Adipocyte (in vitro differentiated cells): Measurements from ENCODE around the gene RSL24D1.
A peak's percentile ranks its signal among the peaks of the same experiment; 100 is the strongest.

ENCODE experiments used
- DNase-seq: peaks from one replicate; pipeline ENCODE4 v3.0.0-alpha.2; 2015; ENCODE audit warnings: low read depth
- H3K27me3 ChIP-seq: replicated peaks from 2 replicates; pipeline ENCODE4 v1.7.0; 2013; ENCODE audit warnings: mild to moderate bottlenecking, low read length, moderate library complexity; ENCODE audit not compliant: control insufficient read depth, insufficient read depth
- H3K36me3 ChIP-seq: 2 replicates; pipeline ENCODE4 v1.7.0; 2013; ENCODE audit warnings: low read length, mild to moderate bottlenecking, moderate library complexity; ENCODE audit not compliant: control insufficient read depth, insufficient read depth, severe bottlenecking
- H3K4me1 ChIP-seq: 2 replicates; pipeline ENCODE4 v1.7.0; 2013; ENCODE audit warnings: mild to moderate bottlenecking, low read length, moderate library complexity; ENCODE audit not compliant: control insufficient read depth, insufficient read depth
- H3K4me3 ChIP-seq: 2 replicates; pipeline ENCODE4 v1.7.0; 2013; ENCODE audit warnings: mild to moderate bottlenecking, low read length, moderate library complexity
- H3K9ac ChIP-seq: 2 replicates; pipeline ENCODE4 v1.7.0; 2013; ENCODE audit warnings: mild to moderate bottlenecking, low read length, moderate library complexity
- H3K9me3 ChIP-seq: 2 replicates; pipeline ENCODE4 v1.7.0; 2013; ENCODE audit warnings: mild to moderate bottlenecking, low read length, moderate library complexity; ENCODE audit not compliant: control insufficient read depth

RSL24D1 gene

GRCh38 chr15:55234104-55234799 lies 37.5 kb upstream of the RSL24D1 start:
- H3K36me3 ChIP-seq: no peaks in the 10 kb centered on the region
- no peak for DNase-seq
- no peaks in the 10 kb centered on the region for H3K27me3 ChIP-seq
- H3K4me3 ChIP-seq: no peak overlapping the region
- no peaks in the 10 kb centered on the region for H3K4me1 ChIP-seq
- no peak overlapping the region for H3K9ac ChIP-seq
- no peaks in the 10 kb centered on the region for H3K9me3 ChIP-seq

- H3K27me3 ChIP-seq: no peaks in the 10 kb centered on the region
- no peak overlapping the region for H3K4me3 ChIP-seq
- DNase-seq: no peak
- peaks cover 3% of the 10 kb centered on the region for H3K36me3 ChIP-seq
- no peaks in the 10 kb centered on the region for H3K4me1 ChIP-seq
- H3K9ac ChIP-seq: no peak overlapping the region
- no peaks in the 10 kb centered on the region for H3K9me3 ChIP-seq
These were observed 34.7 kb upstream of the RSL24D1 start for GRCh38 chr15:55231455-55231854.

- Histone ChIP-seq H3K4me3 (no peak overlapping the region), H3K9ac (no peak overlapping the region), H3K36me3 (peaks cover 3% of the 10 kb centered on the region), H3K9me3 (no peaks in the 10 kb centered on the region), H3K4me1 (no peaks in the 10 kb centered on the region), H3K27me3 (no peaks in the 10 kb centered on the region)
- no peak for DNase-seq
These were observed 34.2 kb upstream of the RSL24D1 start for GRCh38 chr15:55230953-55231352.

- H3K9me3 ChIP-seq: no peaks in the 10 kb centered on the region
- no peak overlapping the region for H3K4me3 ChIP-seq
- H3K9ac ChIP-seq: no peak overlapping the region
- no peaks in the 10 kb centered on the region for H3K27me3 ChIP-seq
- DNase-seq: no peak
- no peaks in the 10 kb centered on the region for H3K4me1 ChIP-seq
- H3K36me3 ChIP-seq: peaks cover 3% of the 10 kb centered on the region
These were observed 33.4 kb upstream of the RSL24D1 start for GRCh38 chr15:55230051-55230670.

- Histone ChIP-seq H3K9me3 (no peaks in the 10 kb centered on the region), H3K36me3 (peaks cover 3% of the 10 kb centered on the region), H3K9ac (no peak overlapping the region), H3K4me1 (peaks cover 6% of the 10 kb centered on the region), H3K4me3 (no peak overlapping the region), H3K27me3 (no peaks in the 10 kb centered on the region)
- no peak for DNase-seq
These were observed 29.4 kb upstream of the RSL24D1 start for GRCh38 chr15:55226127-55226526.

GRCh38 chr15:55224892-55225291 lies 28.2 kb upstream of the RSL24D1 start:
- H3K9ac ChIP-seq: no peak overlapping the region
- no peaks in the 10 kb centered on the region for H3K27me3 ChIP-seq
- H3K4me1 ChIP-seq: peaks cover 14% of the 10 kb centered on the region
- DNase-seq: no peak
- peaks cover 3% of the 10 kb centered on the region for H3K36me3 ChIP-seq
- H3K9me3 ChIP-seq: no peaks in the 10 kb centered on the region
- H3K4me3 ChIP-seq: no peak overlapping the region

GRCh38 chr15:55222588-55222987 lies 25.8 kb upstream of the RSL24D1 start:
- H3K4me1 ChIP-seq: peaks cover 14% of the 10 kb centered on the region
- no peak for DNase-seq

GRCh38 chr15:55221090-55222011 lies 24.6 kb upstream of the RSL24D1 start:
- Histone ChIP-seq H3K9me3 (no peaks in the 10 kb centered on the region), H3K36me3 (no peaks in the 10 kb centered on the region), H3K4me1 (peaks cover 14% of the 10 kb centered on the region), H3K4me3 (peak overlapping the region; percentile 23), H3K27me3 (no peaks in the 10 kb centered on the region), H3K9ac (peak overlapping the region; percentile 72)
- peak; percentile 98 for DNase-seq

More at GRCh38 chr15:55222588-55222987, 25.8 kb upstream of the RSL24D1 start:
- H3K9me3 ChIP-seq: no peaks in the 10 kb centered on the region
- peaks cover 2% of the 10 kb centered on the region for H3K36me3 ChIP-seq
- no peaks in the 10 kb centered on the region for H3K27me3 ChIP-seq
- H3K4me3 ChIP-seq: no peak overlapping the region
- no peak overlapping the region for H3K9ac ChIP-seq

GRCh38 chr15:55220606-55221005 lies 23.9 kb upstream of the RSL24D1 start:
- no peaks in the 10 kb centered on the region for H3K9me3 ChIP-seq
- H3K36me3 ChIP-seq: no peaks in the 10 kb centered on the region
- H3K4me3 ChIP-seq: peak overlapping the region; percentile 23
- peak; percentile 23 for DNase-seq
- H3K27me3 ChIP-seq: no peaks in the 10 kb centered on the region
- H3K9ac ChIP-seq: peak overlapping the region; percentile 72
- H3K4me1 ChIP-seq: peaks cover 14% of the 10 kb centered on the region

- no peak overlapping the region for H3K4me3 ChIP-seq
- H3K27me3 ChIP-seq: no peaks in the 10 kb centered on the region
- no peaks in the 10 kb centered on the region for H3K36me3 ChIP-seq
- H3K9ac ChIP-seq: no peak overlapping the region
- peak; percentile 40 for DNase-seq
- H3K9me3 ChIP-seq: no peaks in the 10 kb centered on the region
- peaks cover 14% of the 10 kb centered on the region for H3K4me1 ChIP-seq
These were observed 21.3 kb upstream of the RSL24D1 start for GRCh38 chr15:55218056-55218455.

- no peaks in the 10 kb centered on the region for H3K9me3 ChIP-seq
- H3K36me3 ChIP-seq: no peaks in the 10 kb centered on the region
- no peaks in the 10 kb centered on the region for H3K4me1 ChIP-seq
- H3K4me3 ChIP-seq: no peak overlapping the region
- no peak for DNase-seq
- no peak overlapping the region for H3K9ac ChIP-seq
- H3K27me3 ChIP-seq: no peaks in the 10 kb centered on the region
These were observed 7.7 kb upstream of the RSL24D1 start for GRCh38 chr15:55204464-55204863.
